Natural killer cell (primary cell): Measurements from ENCODE around the gene GRID2. TPM values are rescaled to one million over a fixed set of nuclear protein-coding genes. Genes with fewer than 3 reads are reported as not detected.

Experiments
- ATAC-seq, 3 donors: fragments of 150-1000 bp in 2 of 3; fragments of 200-7000 bp in 1 of 3; cut with Tn5 transposase; 1 replicate in 1 of 3; 2 replicates in 2 of 3; pipeline ENCODE4 v1.10.0; 2021; ENCODE audit warnings: mild to moderate bottlenecking in 2 of 3, moderate library complexity in 2 of 3
- DNase-seq, 2 donors: peaks; one replicate each; pipeline versions ENCODE4 v3.0.0 to v3.0.0-alpha.2; 2013 to 2021; ENCODE audit warnings: mixed read lengths in 1 of 2
- H3K27ac ChIP-seq: one replicate; pipeline ENCODE4 v1.5.1; 2013; ENCODE audit warnings: mild to moderate bottlenecking, low read length
- H3K27me3 ChIP-seq: one replicate; pipeline ENCODE4 v1.6.1; 2013; ENCODE audit warnings: low read length; ENCODE audit not compliant: control insufficient read depth, insufficient read depth
- H3K36me3 ChIP-seq: one replicate; pipeline ENCODE4 v1.6.1; 2013; ENCODE audit warnings: low read length; ENCODE audit not compliant: control insufficient read depth, insufficient read depth
- H3K4me1 ChIP-seq: one replicate; pipeline ENCODE4 v1.6.1; 2013; ENCODE audit warnings: low read length; ENCODE audit not compliant: control insufficient read depth, insufficient read depth
- H3K4me3 ChIP-seq: one replicate; pipeline ENCODE4 v1.5.1; 2013; ENCODE audit warnings: low read length
- H3K9me3 ChIP-seq: one replicate; pipeline ENCODE4 v1.6.1; 2013; ENCODE audit warnings: low read length; ENCODE audit not compliant: control insufficient read depth, insufficient read depth
- H3K27ac Mint-ChIP-seq, 2 donors: one replicate each; pipeline ENCODE4 v1.8.0; 2022; ENCODE audit warnings: mild to moderate bottlenecking in 2 of 2, mixed read lengths in 2 of 2, moderate library complexity in 1 of 2
- H3K27me3 Mint-ChIP-seq, 2 donors: one replicate each; pipeline ENCODE4 v1.8.0; 2022; ENCODE audit warnings: low read depth in 2 of 2, mixed read lengths in 2 of 2
- H3K36me3 Mint-ChIP-seq: one replicate; pipeline ENCODE4 v1.8.0; 2022; ENCODE audit warnings: mixed read lengths
- H3K4me1 Mint-ChIP-seq, 2 donors: one replicate each; pipeline ENCODE4 v1.8.0; 2022; ENCODE audit warnings: mixed read lengths in 2 of 2
- H3K4me3 Mint-ChIP-seq: one replicate; pipeline ENCODE4 v1.8.0; 2022; ENCODE audit warnings: mild to moderate bottlenecking, moderate library complexity, mixed read lengths
- H3K9me3 Mint-ChIP-seq, 2 donors: one replicate each; pipeline ENCODE4 v1.8.0; 2022; ENCODE audit warnings: mixed read lengths in 2 of 2
- WGBS: methylation state at CpG from one replicate; pipeline ENCODE4 v1.1.7; 2013; ENCODE audit warnings: missing lambda C conversion rate; ENCODE audit not compliant: insufficient coverage; 5-methylcytosine and 5-hydroxymethylcytosine counted together
- intact Hi-C: fragments of 100-400 bp; cut with micrococcal nuclease; formaldehyde crosslinking; loops from one replicate; pipeline ENCODE4 v1.14.2; 2022
- total RNA-seq, 4 donors: library from RNA; stranded (reverse); fragments of 120-200 nt in 1 of 4; gene quantifications; one replicate each; pipeline versions ENCODE4 v1.2.3 to v1.2.4, GENCODE V29; 2013 to 2022
- TF ChIP-seq, protein P1 (sequence below): fragments of 200-600 bp; IDR thresholded peaks from one replicate; pipeline ENCODE4 v1.8.0; 2022; ENCODE audit warnings: antibody characterized with exemption

Gene GRID2
- total RNA-seq, 3 donors from 2014 or later (not counting 1 experiment from before 2014, with no cell fraction given): not detected

DNA sequence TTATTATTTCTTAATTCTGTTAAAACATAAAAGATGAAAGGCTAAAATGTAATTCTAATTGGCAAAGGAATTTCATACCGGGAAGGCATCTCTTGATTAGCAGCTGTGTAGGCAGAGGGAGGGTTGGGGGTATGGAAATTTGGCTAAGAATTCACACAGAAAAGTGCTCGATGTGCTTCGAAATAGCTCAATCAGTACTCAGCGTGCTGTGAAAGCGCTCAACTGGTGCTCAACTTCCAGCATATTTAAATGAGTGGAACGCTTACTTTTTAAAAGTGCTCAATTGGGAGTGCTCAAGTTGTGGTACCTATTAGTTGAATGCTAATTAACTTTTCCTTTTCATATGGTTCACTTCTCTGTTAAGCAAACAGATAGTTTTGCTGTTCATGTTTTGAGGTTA is 828.9 kb downstream of the GRID2 start:
- Histone ChIP-seq H3K27me3 (no peaks in the 10 kb centered on the region), H3K36me3 (no peaks in the 10 kb centered on the region), H3K4me3 (no peak overlapping the region), H3K4me1 (no peaks in the 10 kb centered on the region), H3K27ac (no peak overlapping the region), H3K9me3 (peaks cover 8% of the 10 kb centered on the region)
- Mint-ChIP-seq H3K27me3 (no peaks in the 10 kb centered on the region), H3K9me3 (peaks cover 7 to 10% of the 10 kb centered on the region in 2 donors), H3K27ac (no peak overlapping the region), H3K4me3 (no peak overlapping the region), H3K4me1 (no peaks in the 10 kb centered on the region), H3K36me3 (no peaks in the 10 kb centered on the region)
- intact Hi-C loops: no loop called here
- TF ChIP-seq, protein P1, sequence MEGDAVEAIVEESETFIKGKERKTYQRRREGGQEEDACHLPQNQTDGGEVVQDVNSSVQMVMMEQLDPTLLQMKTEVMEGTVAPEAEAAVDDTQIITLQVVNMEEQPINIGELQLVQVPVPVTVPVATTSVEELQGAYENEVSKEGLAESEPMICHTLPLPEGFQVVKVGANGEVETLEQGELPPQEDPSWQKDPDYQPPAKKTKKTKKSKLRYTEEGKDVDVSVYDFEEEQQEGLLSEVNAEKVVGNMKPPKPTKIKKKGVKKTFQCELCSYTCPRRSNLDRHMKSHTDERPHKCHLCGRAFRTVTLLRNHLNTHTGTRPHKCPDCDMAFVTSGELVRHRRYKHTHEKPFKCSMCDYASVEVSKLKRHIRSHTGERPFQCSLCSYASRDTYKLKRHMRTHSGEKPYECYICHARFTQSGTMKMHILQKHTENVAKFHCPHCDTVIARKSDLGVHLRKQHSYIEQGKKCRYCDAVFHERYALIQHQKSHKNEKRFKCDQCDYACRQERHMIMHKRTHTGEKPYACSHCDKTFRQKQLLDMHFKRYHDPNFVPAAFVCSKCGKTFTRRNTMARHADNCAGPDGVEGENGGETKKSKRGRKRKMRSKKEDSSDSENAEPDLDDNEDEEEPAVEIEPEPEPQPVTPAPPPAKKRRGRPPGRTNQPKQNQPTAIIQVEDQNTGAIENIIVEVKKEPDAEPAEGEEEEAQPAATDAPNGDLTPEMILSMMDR: no peak
- no peak for DNase-seq
- no peak for ATAC-seq
- WGBS: 87% methylated on average over 6 of the region's 6 CpGs

DNA sequence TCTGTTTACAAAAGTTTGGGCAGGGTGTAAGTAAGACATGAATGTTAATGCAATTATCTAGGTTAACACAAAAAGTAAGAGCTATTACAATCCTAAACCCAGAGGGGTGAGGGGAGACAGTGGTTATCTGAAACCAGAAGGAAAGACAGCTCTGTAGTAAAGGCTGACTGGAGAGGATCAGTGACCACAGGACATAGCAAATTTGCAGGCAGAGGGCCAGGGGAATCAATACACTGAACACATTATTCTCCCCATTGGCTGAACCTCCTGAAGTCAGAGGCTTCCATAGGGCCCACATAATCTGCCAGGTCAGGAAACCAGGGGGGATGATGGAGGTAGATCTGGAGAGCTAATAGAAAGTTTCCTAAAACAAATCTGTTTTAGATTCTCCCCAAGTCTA is 835.4 kb downstream of the GRID2 start:
- Mint-ChIP-seq H3K4me1 (no peaks in the 10 kb centered on the region), H3K36me3 (no peaks in the 10 kb centered on the region), H3K9me3 (peaks cover 6% of the 10 kb centered on the region in 2 donors), H3K27ac (no peak overlapping the region), H3K27me3 (no peaks in the 10 kb centered on the region), H3K4me3 (no peak overlapping the region)
- Histone ChIP-seq H3K36me3 (no peaks in the 10 kb centered on the region), H3K9me3 (no peaks in the 10 kb centered on the region), H3K4me1 (no peaks in the 10 kb centered on the region), H3K27me3 (no peaks in the 10 kb centered on the region), H3K4me3 (no peak overlapping the region), H3K27ac (no peak overlapping the region)
- DNase-seq (no peak), ATAC-seq (no peak)
- TF ChIP-seq, protein P1: no peak
- intact Hi-C loops: no loop called here

DNA sequence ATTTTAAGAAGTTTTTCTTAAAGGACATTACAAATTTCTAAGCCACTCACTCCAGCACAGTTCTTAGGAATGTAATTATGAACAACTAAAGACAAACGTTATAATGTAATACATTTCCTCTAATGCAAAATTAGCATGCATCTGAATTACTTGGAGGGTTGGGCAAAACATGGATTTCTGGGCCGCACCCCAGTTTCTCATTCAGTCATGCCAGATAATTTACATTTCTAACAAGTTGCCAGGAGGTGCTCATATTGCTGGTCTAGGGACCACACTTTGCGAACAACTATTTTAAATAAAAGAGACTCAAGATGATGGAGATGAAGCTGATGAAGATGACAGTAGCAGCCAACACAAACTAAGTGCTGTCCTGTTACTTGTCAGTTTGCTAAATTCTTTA is 840.1 kb downstream of the GRID2 start:
- no peaks in the 10 kb centered on the region for H3K36me3 Mint-ChIP-seq
- TF ChIP-seq, protein P1: no peak
- H3K4me1 Mint-ChIP-seq: no peaks in the 10 kb centered on the region
- no peaks in the 10 kb centered on the region for H3K36me3 ChIP-seq
- no peaks in the 10 kb centered on the region for H3K27me3 Mint-ChIP-seq
- no peaks in the 10 kb centered on the region for H3K9me3 ChIP-seq
- H3K4me3 ChIP-seq: no peak overlapping the region
- H3K9me3 Mint-ChIP-seq: peaks cover 2 to 13% of the 10 kb centered on the region in 2 donors
- no peak overlapping the region for H3K27ac ChIP-seq
- intact Hi-C loops: no loop called here
- H3K27me3 ChIP-seq: no peaks in the 10 kb centered on the region
- DNase-seq (no peak), ATAC-seq (no peak)
- no peak overlapping the region for H3K4me3 Mint-ChIP-seq
- WGBS: 88% methylated on average over 3 of the region's 3 CpGs
- no peak overlapping the region for H3K27ac Mint-ChIP-seq
- no peaks in the 10 kb centered on the region for H3K4me1 ChIP-seq

DNA sequence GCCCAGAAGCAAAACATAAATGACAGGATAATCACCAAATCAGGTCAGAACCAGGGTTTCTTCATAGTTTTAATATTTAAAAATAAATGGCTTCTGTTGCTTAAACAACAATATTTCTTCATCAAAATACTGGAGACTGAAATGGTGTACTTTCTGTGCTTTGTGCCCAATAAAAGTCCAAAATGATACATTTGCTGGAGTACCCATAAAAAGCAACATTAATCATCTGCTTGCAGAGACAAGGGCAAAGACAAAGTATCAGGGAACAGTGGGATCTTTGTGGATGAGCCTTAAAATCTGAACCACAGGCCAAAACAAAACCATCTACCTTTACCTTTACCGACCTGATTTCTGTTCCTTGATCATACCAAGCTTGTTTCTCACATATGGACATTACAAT is 840.9 kb downstream of the GRID2 start:
- H3K4me1 ChIP-seq: no peaks in the 10 kb centered on the region
- TF ChIP-seq, protein P1: no peak
- Mint-ChIP-seq H3K4me3 (no peak overlapping the region), H3K4me1 (no peaks in the 10 kb centered on the region), H3K27ac (no peak overlapping the region), H3K9me3 (peaks cover 2 to 12% of the 10 kb centered on the region in 2 donors), H3K36me3 (no peaks in the 10 kb centered on the region), H3K27me3 (no peaks in the 10 kb centered on the region)
- DNase-seq (no peak), ATAC-seq (no peak)
- intact Hi-C loops: no loop called here
- no peak overlapping the region for H3K4me3 ChIP-seq
- H3K9me3 ChIP-seq: peaks cover 4% of the 10 kb centered on the region
- no peaks in the 10 kb centered on the region for H3K27me3 ChIP-seq
- H3K36me3 ChIP-seq: no peaks in the 10 kb centered on the region
- no peak overlapping the region for H3K27ac ChIP-seq
- WGBS: 88% methylated on average over 1 of the region's 1 CpG
